Daoy (cell line): ENCODE measurements around the gene FAM98C. TPM values are rescaled to one million over a fixed set of nuclear protein-coding genes. Genes with fewer than 3 reads are reported as not detected.
"Not testable (repeated sequence)": the region's sequence is repeated elsewhere in the genome, so short reads cannot be mapped to it uniquely, and the experiment has no call there.

Source experiments
- DNase-seq: peaks from one replicate; pipeline ENCODE4 v3.0.0-alpha.2; 2015; ENCODE audit warnings: low read depth
- total RNA-seq: library from RNA; depleted of rRNA; stranded (reverse); fragments of >200 nt; shearing (Covaris generic); gene quantifications from 2 replicates; pipeline ENCODE4 v1.2.3, GENCODE V29; 2014; rRNA removed

The FAM98C gene
- total RNA-seq: 19.0 and 21.9 TPM in 2 replicates

- peak; percentile 98 for DNase-seq
These were observed at the start of gene FAM98C for GRCh38 chr19:38402967-38403674. Gene FAM98C (plus strand): TSS chr19:38403093. CDS start chr19:38403154, 61 bp downstream.

GRCh38 chr19:38355728-38356725, 46.9 kb upstream of the FAM98C start:
- DNase-seq: no peak

- no peak for DNase-seq
These were observed 44.8 kb upstream of the FAM98C start for GRCh38 chr19:38358071-38358470.

GRCh38 chr19:38359242-38360021, 43.5 kb upstream of the FAM98C start:
- no peak for DNase-seq

GRCh38 chr19:38360351-38360750, 42.5 kb upstream of the FAM98C start:
- DNase-seq: no peak

- DNase-seq: no peak
These were observed 41.9 kb upstream of the FAM98C start for GRCh38 chr19:38360839-38361631.

GRCh38 chr19:38361633-38362075, 41.2 kb upstream of the FAM98C start:
- DNase-seq: peak; percentile 94

- peak; percentile 89 for DNase-seq
These were observed 40.6 kb upstream of the FAM98C start for GRCh38 chr19:38362076-38362945.

GRCh38 chr19:38362946-38363688, 39.8 kb upstream of the FAM98C start:
- not testable (repeated sequence) for DNase-seq

GRCh38 chr19:38367041-38367440, 35.9 kb upstream of the FAM98C start:
- DNase-seq: no peak

GRCh38 chr19:38369584-38369983, 33.3 kb upstream of the FAM98C start:
- no peak for DNase-seq

- no peak for DNase-seq
These were observed 32.6 kb upstream of the FAM98C start for GRCh38 chr19:38370299-38370698.

GRCh38 chr19:38371081-38371480, 31.8 kb upstream of the FAM98C start:
- DNase-seq: no peak

GRCh38 chr19:38373907-38374331, 29.0 kb upstream of the FAM98C start:
- no peak for DNase-seq

GRCh38 chr19:38374332-38375097, 28.4 kb upstream of the FAM98C start, which contains the start of gene PSMD8:
Gene PSMD8 (plus strand): TSS chr19:38374571. CDS start chr19:38374602, 31 bp downstream.
- peak; percentile 99 for DNase-seq

GRCh38 chr19:38375098-38375493, 27.8 kb upstream of the FAM98C start:
- no peak for DNase-seq

GRCh38 chr19:38375748-38376147, 27.1 kb upstream of the FAM98C start:
- no peak for DNase-seq

GRCh38 chr19:38376576-38376975, 26.3 kb upstream of the FAM98C start:
- no peak for DNase-seq
